Measurements from ENCODE around the gene PCSK7.

- TF ChIP-seq POLR2A (IDR thresholded peaks at IDR 0.05) (no peak), CTCF (IDR thresholded peaks at IDR 0.05) (no peak)
These were observed 38.0 kb upstream of the PCSK7 start for GRCh38 chr11:117269856-117270255.

Measured in body of pancreas (tissue), 4 donors.